HL-60 (cell line): ENCODE measurements around the gene DDB1.

Source experiments
- DNase-seq, 2 experiments: peaks; one replicate each; pipeline ENCODE4 v3.0.0-alpha.2; 2010 to 2020; ENCODE audit warnings: low read depth in 1 of 2, low spot score in 1 of 2
- H3K27ac ChIP-seq: fragments of 250-450 bp; sonication (Bioruptor Pico); replicated peaks from 2 replicates; pipeline ENCODE4 v1.5.1; 2020; ENCODE audit warnings: mild to moderate bottlenecking, moderate library complexity
- H3K27me3 ChIP-seq: fragments of 250-450 bp; sonication (Bioruptor Pico); 2 replicates; pipeline ENCODE4 v1.5.1; 2021; ENCODE audit warnings: mild to moderate bottlenecking, moderate library complexity; ENCODE audit not compliant: insufficient read depth, poor library complexity, severe bottlenecking
- H3K4me3 ChIP-seq: replicated peaks from 2 replicates; pipeline ENCODE4 v1.5.1; 2011; ENCODE audit warnings: mild to moderate bottlenecking, control low read depth, low read length; ENCODE audit not compliant: insufficient read depth
- GABPA ChIP-seq: IDR thresholded peaks from 2 replicates; pipeline ENCODE4 v1.6.1; 2012; ENCODE audit warnings: low read depth
- POLR2AphosphoS5 ChIP-seq: IDR thresholded peaks from 2 replicates; pipeline ENCODE4 v1.6.1; 2012; ENCODE audit warnings: low read depth
- SPI1 ChIP-seq: IDR thresholded peaks from 2 replicates; pipeline ENCODE4 v1.6.1; 2012; ENCODE audit warnings: low read depth, mild to moderate bottlenecking, borderline replicate concordance
- TF ChIP-seq, protein P1 (sequence below): IDR thresholded peaks from 2 replicates; pipeline ENCODE4 v1.6.1; 2012; ENCODE audit warnings: low read depth; ENCODE audit not compliant: insufficient replicate concordance
- TF ChIP-seq, protein P2 (sequence below): IDR thresholded peaks from one replicate; pipeline ENCODE4 v1.5.1; 2011; ENCODE audit warnings: low read length, control low read depth, inconsistent platforms; ENCODE audit not compliant: insufficient read depth

DDB1 gene

DNA sequence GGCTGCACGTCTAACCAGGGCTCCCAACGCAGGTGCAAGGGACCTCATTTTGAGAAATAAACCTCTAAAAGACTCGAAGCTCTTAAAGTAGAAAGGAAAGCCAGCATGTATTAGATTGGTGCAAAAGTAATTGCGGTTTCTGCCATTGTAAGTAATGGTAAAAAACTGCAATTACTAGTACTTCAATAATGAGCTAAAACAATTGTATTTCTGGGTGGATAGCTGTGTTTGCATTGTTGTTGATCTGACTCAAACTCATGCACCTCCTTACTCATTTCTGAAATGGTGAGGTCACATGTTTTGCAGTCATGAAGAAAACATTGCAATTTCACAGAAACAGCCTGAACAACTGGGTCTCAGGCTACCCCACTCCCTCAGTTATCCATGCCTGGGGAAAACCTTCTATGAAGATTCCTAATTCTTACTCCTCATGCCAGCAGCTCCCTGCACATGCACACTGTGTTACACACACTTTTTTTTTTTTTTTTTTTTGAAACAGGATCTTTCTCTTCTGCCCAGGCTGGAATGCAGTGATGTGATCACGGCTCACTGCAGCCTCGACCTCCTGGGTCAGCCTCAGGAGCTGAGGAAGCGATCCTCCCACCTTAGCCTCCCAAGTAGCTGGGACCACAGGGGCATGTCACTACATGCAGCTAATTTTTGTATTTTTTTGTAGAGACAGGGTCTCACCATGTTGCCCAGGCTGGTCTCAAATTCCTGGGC, 62.4 kb downstream of the DDB1 start:
- H3K27ac ChIP-seq: no peak overlapping the region
- TF ChIP-seq POLR2AphosphoS5: no peak
- TF ChIP-seq, protein P1, sequence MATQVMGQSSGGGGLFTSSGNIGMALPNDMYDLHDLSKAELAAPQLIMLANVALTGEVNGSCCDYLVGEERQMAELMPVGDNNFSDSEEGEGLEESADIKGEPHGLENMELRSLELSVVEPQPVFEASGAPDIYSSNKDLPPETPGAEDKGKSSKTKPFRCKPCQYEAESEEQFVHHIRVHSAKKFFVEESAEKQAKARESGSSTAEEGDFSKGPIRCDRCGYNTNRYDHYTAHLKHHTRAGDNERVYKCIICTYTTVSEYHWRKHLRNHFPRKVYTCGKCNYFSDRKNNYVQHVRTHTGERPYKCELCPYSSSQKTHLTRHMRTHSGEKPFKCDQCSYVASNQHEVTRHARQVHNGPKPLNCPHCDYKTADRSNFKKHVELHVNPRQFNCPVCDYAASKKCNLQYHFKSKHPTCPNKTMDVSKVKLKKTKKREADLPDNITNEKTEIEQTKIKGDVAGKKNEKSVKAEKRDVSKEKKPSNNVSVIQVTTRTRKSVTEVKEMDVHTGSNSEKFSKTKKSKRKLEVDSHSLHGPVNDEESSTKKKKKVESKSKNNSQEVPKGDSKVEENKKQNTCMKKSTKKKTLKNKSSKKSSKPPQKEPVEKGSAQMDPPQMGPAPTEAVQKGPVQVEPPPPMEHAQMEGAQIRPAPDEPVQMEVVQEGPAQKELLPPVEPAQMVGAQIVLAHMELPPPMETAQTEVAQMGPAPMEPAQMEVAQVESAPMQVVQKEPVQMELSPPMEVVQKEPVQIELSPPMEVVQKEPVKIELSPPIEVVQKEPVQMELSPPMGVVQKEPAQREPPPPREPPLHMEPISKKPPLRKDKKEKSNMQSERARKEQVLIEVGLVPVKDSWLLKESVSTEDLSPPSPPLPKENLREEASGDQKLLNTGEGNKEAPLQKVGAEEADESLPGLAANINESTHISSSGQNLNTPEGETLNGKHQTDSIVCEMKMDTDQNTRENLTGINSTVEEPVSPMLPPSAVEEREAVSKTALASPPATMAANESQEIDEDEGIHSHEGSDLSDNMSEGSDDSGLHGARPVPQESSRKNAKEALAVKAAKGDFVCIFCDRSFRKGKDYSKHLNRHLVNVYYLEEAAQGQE: no peak
- no peak for TF ChIP-seq SPI1
- TF ChIP-seq, protein P2, sequence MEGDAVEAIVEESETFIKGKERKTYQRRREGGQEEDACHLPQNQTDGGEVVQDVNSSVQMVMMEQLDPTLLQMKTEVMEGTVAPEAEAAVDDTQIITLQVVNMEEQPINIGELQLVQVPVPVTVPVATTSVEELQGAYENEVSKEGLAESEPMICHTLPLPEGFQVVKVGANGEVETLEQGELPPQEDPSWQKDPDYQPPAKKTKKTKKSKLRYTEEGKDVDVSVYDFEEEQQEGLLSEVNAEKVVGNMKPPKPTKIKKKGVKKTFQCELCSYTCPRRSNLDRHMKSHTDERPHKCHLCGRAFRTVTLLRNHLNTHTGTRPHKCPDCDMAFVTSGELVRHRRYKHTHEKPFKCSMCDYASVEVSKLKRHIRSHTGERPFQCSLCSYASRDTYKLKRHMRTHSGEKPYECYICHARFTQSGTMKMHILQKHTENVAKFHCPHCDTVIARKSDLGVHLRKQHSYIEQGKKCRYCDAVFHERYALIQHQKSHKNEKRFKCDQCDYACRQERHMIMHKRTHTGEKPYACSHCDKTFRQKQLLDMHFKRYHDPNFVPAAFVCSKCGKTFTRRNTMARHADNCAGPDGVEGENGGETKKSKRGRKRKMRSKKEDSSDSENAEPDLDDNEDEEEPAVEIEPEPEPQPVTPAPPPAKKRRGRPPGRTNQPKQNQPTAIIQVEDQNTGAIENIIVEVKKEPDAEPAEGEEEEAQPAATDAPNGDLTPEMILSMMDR: no peak

DNA sequence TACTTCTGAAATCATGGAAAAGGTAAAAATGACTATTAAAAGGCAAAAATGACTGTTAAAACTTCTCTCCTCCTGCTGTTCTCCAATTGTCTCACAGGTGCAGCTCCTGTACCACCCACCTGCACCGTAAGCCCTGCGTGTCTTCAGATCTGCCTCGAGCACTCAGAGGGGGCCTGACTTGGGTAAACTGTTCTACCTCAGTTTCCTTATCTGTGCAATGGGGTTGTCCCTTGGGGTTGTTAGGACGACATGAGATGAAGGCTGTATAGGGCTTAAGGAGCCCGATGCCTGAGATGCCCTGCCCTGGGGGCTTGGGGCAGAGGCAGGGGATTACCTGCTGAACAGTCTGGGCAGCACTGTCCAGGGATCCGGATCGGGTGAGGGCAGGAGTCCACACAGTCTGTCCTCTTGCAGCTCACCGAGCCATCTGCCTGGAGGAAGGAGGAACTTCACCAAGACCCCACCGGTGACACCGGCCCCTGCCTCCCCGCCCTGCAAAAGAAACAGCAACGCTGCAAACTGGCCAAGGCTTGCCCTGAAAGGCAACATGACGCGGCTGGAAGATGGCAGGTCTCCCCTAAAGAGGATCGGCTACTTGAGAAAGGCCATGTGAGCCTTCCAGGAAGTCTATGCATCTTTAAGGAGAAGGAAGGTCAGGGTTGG, 64.2 kb downstream of the DDB1 start:
- Histone ChIP-seq H3K27me3 (no peaks in the 10 kb centered on the region), H3K27ac (no peak overlapping the region), H3K4me3 (no peak overlapping the region)
- DNase-seq: no peak
- TF ChIP-seq, protein P1: no peak
- TF ChIP-seq POLR2AphosphoS5 (no peak), GABPA (no peak), SPI1 (no peak)
- TF ChIP-seq, protein P2: no peak

More for the DNA sequence above, 62.4 kb downstream of the DDB1 start:
- Histone ChIP-seq H3K27me3 (no peaks in the 10 kb centered on the region), H3K4me3 (no peak overlapping the region)
- no peak for DNase-seq

DNA sequence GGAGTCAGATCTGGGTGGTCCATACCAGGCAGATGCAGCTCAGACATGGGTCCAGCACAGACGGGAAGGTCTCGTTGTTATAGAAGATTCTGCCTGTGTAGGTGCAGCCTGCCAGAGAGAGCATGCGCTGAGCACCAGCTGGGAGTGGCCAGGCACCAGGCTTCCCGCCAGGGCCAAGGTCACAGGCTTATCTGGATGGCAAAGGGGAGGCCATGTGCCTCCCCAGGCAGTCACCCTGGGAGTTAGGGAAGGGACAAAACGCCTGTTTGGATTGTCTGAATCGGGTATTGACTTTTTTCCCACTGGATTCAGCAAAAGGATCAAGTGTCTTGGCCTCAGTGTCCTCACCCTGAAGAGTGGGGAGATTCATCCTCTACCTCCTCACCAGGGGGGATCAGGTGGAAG, 65.5 kb downstream of the DDB1 start:
- Histone ChIP-seq H3K4me3 (no peak overlapping the region), H3K27ac (no peak overlapping the region)

More for the DNA sequence above, 65.5 kb downstream of the DDB1 start:
- TF ChIP-seq, protein P2: no peak
- TF ChIP-seq GABPA (no peak), POLR2AphosphoS5 (no peak), SPI1 (no peak)
- TF ChIP-seq, protein P1: no peak
- H3K27me3 ChIP-seq: no peaks in the 10 kb centered on the region
- DNase-seq: no peak
